Cardiac muscle cell (in vitro differentiated cells and primary cell): ENCODE measurements around the gene DOCK7. TPM values are rescaled to one million over a fixed set of nuclear protein-coding genes. Genes with fewer than 3 reads are reported as not detected.

Experiments used
- DNase-seq, 2 donors: peaks; one replicate each; pipeline versions ENCODE4 v3.0.0 to v3.0.0-alpha.2; 2010 to 2017; ENCODE audit warnings: low read depth in 1 of 2, low spot score in 1 of 2
- H3K27ac ChIP-seq: fragments of 200-600 bp; sonication (generic); 2 replicates; pipeline ENCODE4 v1.5.1; 2016
- H3K27me3 ChIP-seq: fragments of 200-600 bp; sonication (generic); 2 replicates; pipeline ENCODE4 v1.6.0; 2016; ENCODE audit warnings: control low read depth
- H3K36me3 ChIP-seq: fragments of 200-600 bp; sonication (generic); 2 replicates; pipeline ENCODE4 v1.5.1; 2016; ENCODE audit warnings: control low read depth
- H3K4me1 ChIP-seq: fragments of 200-600 bp; sonication (generic); 2 replicates; pipeline ENCODE4 v1.8.1; 2017; ENCODE audit warnings: low read depth, mild to moderate bottlenecking, mixed run types
- H3K4me3 ChIP-seq: fragments of 200-600 bp; sonication (generic); 2 replicates; pipeline ENCODE4 v1.5.1; 2016; ENCODE audit warnings: mild to moderate bottlenecking
- H3K9me3 ChIP-seq: fragments of 200-600 bp; sonication (generic); 2 replicates; pipeline ENCODE4 v1.5.1; 2017; ENCODE audit warnings: low read depth, mild to moderate bottlenecking, control low read depth
- polyA plus RNA-seq: library from polyadenylated mRNA; unstranded; fragments of >200 nt; fragmentation: Nextera tagmentation; extraction: Ambion mirVana; gene quantifications from 2 replicates; pipeline ENCODE4 v1.2.1, GENCODE V29; 2016
- total RNA-seq: library from RNA; depleted of rRNA; stranded (reverse); fragments of >200 nt; gene quantifications from 2 replicates; pipeline ENCODE4 v1.2.3, GENCODE V29; 2016
- TF ChIP-seq, protein P1 (sequence below): IDR thresholded peaks from 2 replicates; pipeline ENCODE4 v1.5.1; 2012; ENCODE audit warnings: low read depth, mild to moderate bottlenecking, low read length

The DOCK7 gene
- total and polyA plus RNA-seq, 2 experiments from 2014 or later: 17.5 to 79.6 TPM

DNA sequence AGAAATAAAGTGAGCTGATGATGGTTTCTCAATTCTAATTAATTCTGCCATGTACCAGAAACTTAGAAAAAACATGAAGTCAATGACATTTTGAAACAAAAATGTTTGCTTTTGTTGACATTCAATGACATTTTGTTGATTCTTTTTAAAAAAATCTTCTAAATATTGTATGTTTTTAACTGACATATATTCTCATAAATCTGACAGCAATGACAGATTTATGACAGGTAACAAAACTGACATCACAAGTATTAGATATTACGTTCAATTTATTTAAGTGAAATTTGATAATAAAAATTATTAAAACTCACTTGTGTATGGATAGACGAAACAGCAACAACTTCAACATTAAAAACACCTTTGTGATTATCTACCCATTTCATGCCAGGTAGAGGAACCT, 126.9 kb downstream of the DOCK7 start:
- H3K36me3 ChIP-seq: peaks cover 6% of the 10 kb centered on the region
- H3K27me3 ChIP-seq: no peaks in the 10 kb centered on the region
- no peak for DNase-seq
- peaks cover 7% of the 10 kb centered on the region for H3K4me1 ChIP-seq
- no peaks in the 10 kb centered on the region for H3K9me3 ChIP-seq
- TF ChIP-seq, protein P1, sequence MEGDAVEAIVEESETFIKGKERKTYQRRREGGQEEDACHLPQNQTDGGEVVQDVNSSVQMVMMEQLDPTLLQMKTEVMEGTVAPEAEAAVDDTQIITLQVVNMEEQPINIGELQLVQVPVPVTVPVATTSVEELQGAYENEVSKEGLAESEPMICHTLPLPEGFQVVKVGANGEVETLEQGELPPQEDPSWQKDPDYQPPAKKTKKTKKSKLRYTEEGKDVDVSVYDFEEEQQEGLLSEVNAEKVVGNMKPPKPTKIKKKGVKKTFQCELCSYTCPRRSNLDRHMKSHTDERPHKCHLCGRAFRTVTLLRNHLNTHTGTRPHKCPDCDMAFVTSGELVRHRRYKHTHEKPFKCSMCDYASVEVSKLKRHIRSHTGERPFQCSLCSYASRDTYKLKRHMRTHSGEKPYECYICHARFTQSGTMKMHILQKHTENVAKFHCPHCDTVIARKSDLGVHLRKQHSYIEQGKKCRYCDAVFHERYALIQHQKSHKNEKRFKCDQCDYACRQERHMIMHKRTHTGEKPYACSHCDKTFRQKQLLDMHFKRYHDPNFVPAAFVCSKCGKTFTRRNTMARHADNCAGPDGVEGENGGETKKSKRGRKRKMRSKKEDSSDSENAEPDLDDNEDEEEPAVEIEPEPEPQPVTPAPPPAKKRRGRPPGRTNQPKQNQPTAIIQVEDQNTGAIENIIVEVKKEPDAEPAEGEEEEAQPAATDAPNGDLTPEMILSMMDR: no peak
- H3K4me3 ChIP-seq: no peak overlapping the region
- H3K27ac ChIP-seq: no peak overlapping the region

DNA sequence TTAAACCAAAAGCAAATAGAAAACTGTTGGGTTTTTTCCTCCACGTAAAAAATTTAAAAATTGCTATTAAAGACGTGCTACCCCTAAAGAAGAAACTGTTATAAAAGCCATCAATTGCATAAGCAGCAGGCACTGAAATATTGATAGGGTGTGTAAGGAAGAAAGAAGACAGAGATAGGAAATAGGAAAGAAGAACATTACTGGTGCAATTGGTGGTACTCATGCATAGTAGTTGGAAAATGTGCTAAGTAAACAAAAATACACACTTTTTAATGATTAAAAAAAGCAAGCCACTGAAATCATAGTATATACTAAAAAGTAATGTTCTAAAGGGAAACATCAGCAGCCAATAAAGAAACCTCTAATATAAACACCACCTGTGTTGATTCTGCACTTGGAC, 143.6 kb downstream of the DOCK7 start:
- no peak for DNase-seq
- TF ChIP-seq, protein P1: no peak
- Histone ChIP-seq H3K9me3 (no peaks in the 10 kb centered on the region), H3K4me3 (no peak overlapping the region), H3K27me3 (no peaks in the 10 kb centered on the region), H3K4me1 (no peaks in the 10 kb centered on the region), H3K27ac (no peak overlapping the region), H3K36me3 (peaks cover 7% of the 10 kb centered on the region)

DNA sequence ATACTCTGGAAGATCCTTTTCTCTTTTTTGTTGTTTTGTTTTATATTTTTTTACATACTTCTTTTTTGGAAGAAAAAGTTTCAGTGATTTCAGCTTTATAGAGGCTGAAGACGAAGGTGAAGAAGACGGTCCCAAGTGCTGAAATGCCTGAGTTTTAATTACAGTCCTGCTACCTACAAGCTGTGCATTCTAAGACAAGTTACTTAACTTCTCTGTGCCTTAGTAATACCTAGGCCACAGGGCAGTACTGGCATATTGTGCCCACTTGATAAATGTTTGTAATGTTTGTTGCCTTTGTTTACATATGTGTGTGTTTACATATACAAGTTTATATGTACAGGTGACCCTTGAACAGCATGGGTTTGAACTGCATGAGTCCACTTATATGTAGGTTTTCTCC, 147.1 kb downstream of the DOCK7 start:
- H3K9me3 ChIP-seq: no peaks in the 10 kb centered on the region
- no peaks in the 10 kb centered on the region for H3K4me1 ChIP-seq
- H3K4me3 ChIP-seq: no peak overlapping the region
- TF ChIP-seq, protein P1: no peak
- H3K36me3 ChIP-seq: peaks cover 22% of the 10 kb centered on the region
- no peaks in the 10 kb centered on the region for H3K27me3 ChIP-seq
- no peak overlapping the region for H3K27ac ChIP-seq
- no peak for DNase-seq

DNA sequence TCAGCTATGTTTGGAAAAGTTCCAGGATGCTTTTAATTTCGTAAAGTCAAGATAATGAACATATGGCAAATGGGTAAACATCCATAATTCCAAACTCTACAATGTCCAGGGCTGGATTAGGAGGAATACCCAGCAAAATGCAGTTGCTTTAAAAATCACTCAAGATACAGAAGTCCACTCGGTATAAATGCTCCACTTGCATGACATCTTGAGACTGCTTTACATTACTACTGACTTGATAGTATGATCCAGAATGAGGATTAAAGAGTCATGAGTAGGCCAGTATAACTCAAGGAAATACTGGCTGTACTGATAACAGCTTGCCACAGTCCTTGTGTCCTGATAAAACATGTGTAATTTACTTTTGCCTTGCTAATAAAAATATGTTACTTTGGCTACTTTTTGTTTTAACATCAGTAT, 149.1 kb downstream of the DOCK7 start:
- peaks cover 27% of the 10 kb centered on the region for H3K36me3 ChIP-seq
- TF ChIP-seq, protein P1: no peak

DNA sequence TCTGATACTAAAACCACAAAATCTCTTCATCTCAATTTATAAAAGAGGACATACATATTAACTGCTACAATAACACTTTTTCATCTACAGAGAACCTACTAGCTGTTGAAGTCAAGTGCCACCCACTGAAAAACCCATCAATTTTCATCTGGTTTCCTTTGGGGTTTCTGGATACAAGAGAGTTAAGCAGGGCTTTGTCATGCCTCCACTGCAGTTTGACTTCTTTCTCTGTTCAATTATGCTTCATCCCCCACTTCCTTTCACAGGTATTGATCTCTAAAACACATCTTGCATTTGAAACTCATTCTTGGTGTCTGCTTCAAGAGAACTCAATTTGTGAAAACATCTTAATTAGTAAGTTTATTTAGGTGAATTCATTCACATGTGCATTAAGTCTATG, 151.3 kb downstream of the DOCK7 start:
- TF ChIP-seq, protein P1: no peak
- no peaks in the 10 kb centered on the region for H3K9me3 ChIP-seq
- no peak for DNase-seq
- no peak overlapping the region for H3K27ac ChIP-seq
- H3K27me3 ChIP-seq: no peaks in the 10 kb centered on the region
- H3K36me3 ChIP-seq: peaks cover 22% of the 10 kb centered on the region
- H3K4me1 ChIP-seq: peaks cover 11% of the 10 kb centered on the region
- no peak overlapping the region for H3K4me3 ChIP-seq

More for the DNA sequence above, 149.1 kb downstream of the DOCK7 start:
- no peaks in the 10 kb centered on the region for H3K9me3 ChIP-seq
- H3K27me3 ChIP-seq: no peaks in the 10 kb centered on the region
- peak in 1 of 2 donors; percentile 18 for DNase-seq
- no peak overlapping the region for H3K27ac ChIP-seq
- no peaks in the 10 kb centered on the region for H3K4me1 ChIP-seq
- no peak overlapping the region for H3K4me3 ChIP-seq
